Measurements from ENCODE around the gene GRID2.
A peak's percentile ranks its signal among the peaks of the same experiment; 100 is the strongest.
"Not testable (repeated sequence)": the region's sequence is repeated elsewhere in the genome, so short reads cannot be mapped to it uniquely, and the experiment has no call there.

The GRID2 gene

GRCh38 chr4:92305878-92306520 is 2.2 kb downstream of the GRID2 start:
- DNase-seq, result no peak

- no peak for DNase-seq
Measured at GRCh38 chr4:92307181-92307580, 3.4 kb downstream of the GRID2 start.

GRCh38 chr4:92307866-92308265 is 4.1 kb downstream of the GRID2 start:
- DNase-seq, result no peak

GRCh38 chr4:92317047-92317446 is 13.3 kb downstream of the GRID2 start:
- no peak for DNase-seq

- DNase-seq, result no peak
Measured at GRCh38 chr4:92328095-92328494, 24.3 kb downstream of the GRID2 start.

GRCh38 chr4:92333016-92333415 is 29.2 kb downstream of the GRID2 start:
- DNase-seq, result no peak

- DNase-seq, result no peak
Measured at GRCh38 chr4:92334716-92335350, 31.1 kb downstream of the GRID2 start.

GRCh38 chr4:92339676-92340075 is 35.9 kb downstream of the GRID2 start:
- no peak for DNase-seq

- DNase-seq, result no peak
Measured at GRCh38 chr4:92344216-92344615, 40.5 kb downstream of the GRID2 start.

GRCh38 chr4:92346289-92346688 is 42.5 kb downstream of the GRID2 start:
- DNase-seq, result no peak

- DNase-seq, result no peak
Measured at GRCh38 chr4:92357966-92358365, 54.2 kb downstream of the GRID2 start.

- no peak for DNase-seq
Measured at GRCh38 chr4:92359491-92359890, 55.7 kb downstream of the GRID2 start.

GRCh38 chr4:92362028-92362427 is 58.3 kb downstream of the GRID2 start:
- DNase-seq, result no peak

GRCh38 chr4:92368653-92369052 is 64.9 kb downstream of the GRID2 start:
- no peak for DNase-seq

GRCh38 chr4:92381616-92382015 is 77.8 kb downstream of the GRID2 start:
- DNase-seq, result no peak

- DNase-seq, result no peak
Measured at GRCh38 chr4:92382128-92382527, 78.4 kb downstream of the GRID2 start.

GRCh38 chr4:92387459-92388069 is 83.8 kb downstream of the GRID2 start:
- peak; percentile 24 for DNase-seq

GRCh38 chr4:92399032-92399431 is 95.3 kb downstream of the GRID2 start:
- no peak for DNase-seq

- DNase-seq, result not testable (repeated sequence)
Measured at GRCh38 chr4:92403525-92403924, 99.8 kb downstream of the GRID2 start.

- DNase-seq, result no peak
Measured at GRCh38 chr4:92406488-92406887, 102.7 kb downstream of the GRID2 start.

GRCh38 chr4:92421920-92422319 is 118.2 kb downstream of the GRID2 start:
- peak; percentile 4 for DNase-seq

- DNase-seq, result no peak
Measured at GRCh38 chr4:92433272-92433758, 129.5 kb downstream of the GRID2 start.

GRCh38 chr4:92438722-92439121 is 135.0 kb downstream of the GRID2 start:
- DNase-seq, result not testable (repeated sequence)

GRCh38 chr4:92442131-92442530 is 138.4 kb downstream of the GRID2 start:
- DNase-seq, result not testable (repeated sequence)

Data from activated CD4-positive, alpha-beta T cell treated with anti-CD3 and anti-CD28 coated beads, Interleukin-10, Interleukin-2, amounts not matched to agents 100 ng/mL and 50 ng/mL, durations not matched to agents 16 hours and 8 hours (primary cell).